DMS114 treated with DMSO at 0.1 percent for 48 hours (cell line): ENCODE results near the gene GPR137C.

Source experiments
- DNase-seq: peaks from one replicate; lab custom pipeline; 2025; ENCODE audit not compliant: unreplicated experiment; lab: John Stamatoyannopoulos, UW

Gene GPR137C

GRCh38 chr14:52552063-52552988, at the start of gene GPR137C, which contains the start of gene TXNDC16:
GPR137C (plus strand) TSS chr14:52552836; CDS start chr14:52553148, 312 bp downstream.
TXNDC16 (minus strand) TSS chr14:52552505; CDS start chr14:52543557, 8,948 bp downstream.
- peak; percentile 96 for DNase-seq

- DNase-seq = no peak
Measured at GRCh38 chr14:52513249-52513648, 39.4 kb upstream of the GPR137C start.

GRCh38 chr14:52514046-52514811, 38.4 kb upstream of the GPR137C start:
- DNase-seq = no peak

GRCh38 chr14:52522033-52522432, 30.6 kb upstream of the GPR137C start:
- no peak for DNase-seq

- DNase-seq = no peak
Measured at GRCh38 chr14:52522581-52523345, 29.9 kb upstream of the GPR137C start.

- DNase-seq = no peak
Measured at GRCh38 chr14:52527052-52527451, 25.6 kb upstream of the GPR137C start.

- DNase-seq = no peak
Measured at GRCh38 chr14:52531481-52531880, 21.2 kb upstream of the GPR137C start.

GRCh38 chr14:52536269-52536668, 16.4 kb upstream of the GPR137C start:
- DNase-seq = no peak

GRCh38 chr14:52538623-52539022, 14.0 kb upstream of the GPR137C start:
- no peak for DNase-seq

- no peak for DNase-seq
Measured at GRCh38 chr14:52545584-52546317, 6.9 kb upstream of the GPR137C start.

GRCh38 chr14:52546318-52546670, 6.3 kb upstream of the GPR137C start:
- DNase-seq = no peak

GRCh38 chr14:52547027-52547426, 5.6 kb upstream of the GPR137C start:
- no peak for DNase-seq

- no peak for DNase-seq
Measured at GRCh38 chr14:52547526-52547925, 5.1 kb upstream of the GPR137C start.

GRCh38 chr14:52550661-52551060, 2.0 kb upstream of the GPR137C start:
- no peak for DNase-seq

GRCh38 chr14:52551205-52551604, 1.4 kb upstream of the GPR137C start:
- no peak for DNase-seq

GRCh38 chr14:52551696-52552062, 957 bp upstream of the GPR137C start:
- peak; percentile 30 for DNase-seq

GRCh38 chr14:52553002-52553670, 500 bp downstream of the GPR137C start:
- no peak for DNase-seq

GRCh38 chr14:52553671-52554575, 1.3 kb downstream of the GPR137C start:
- DNase-seq = no peak

GRCh38 chr14:52558688-52559087, 6.1 kb downstream of the GPR137C start:
- DNase-seq = no peak
